Measurements from ENCODE around the gene TMEM31. TPM values are rescaled to one million over a fixed set of nuclear protein-coding genes. Genes with fewer than 3 reads are reported as not detected.

Gene TMEM31
- total and polyA plus RNA-seq, 2 donors (not counting 1 experiment from before 2014, with no cell fraction given), result 0.25 TPM; not detected in 1

GRCh38 chrX:103729015-103729414 lies 18.3 kb downstream of the TMEM31 start:
- H3K27ac Mint-ChIP-seq, result no peak overlapping the region
- no peak overlapping the region for H3K9ac ChIP-seq (ENCODE audit: low read length)
- H3K4me1 ChIP-seq (ENCODE audit: control insufficient read depth in 2 of 2, insufficient read depth in 2 of 2, low read length in 2 of 2), result no peaks in the 10 kb centered on the region
- H3K4me1 Mint-ChIP-seq, result peaks cover 7% of the 10 kb centered on the region
- H3K4me2 ChIP-seq (replicated peaks; ENCODE audit: low read depth, low read length, poor library complexity, severe bottlenecking), result no peak overlapping the region
- H3K9me3 Mint-ChIP-seq (ENCODE audit: insufficient read depth), result no peaks in the 10 kb centered on the region
- 94% methylated on average over 3 of the region's 5 CpGs for WGBS (ENCODE audit: insufficient coverage)
- no peak for ATAC-seq (ENCODE audit: low read depth)
- H3K4me3 ChIP-seq (ENCODE audit: control extremely low read depth in 1 of 5, extremely low read depth in 1 of 5, insufficient read depth in 1 of 5, low read depth in 2 of 5, low read length in 4 of 5), result no peak overlapping the region
- H3K4me3 Mint-ChIP-seq, result no peak overlapping the region
- H3K27ac ChIP-seq (ENCODE audit: low read length in 2 of 2), result no peak overlapping the region
- peaks cover 0 to 3% (median 0%) of the 10 kb centered on the region in 4 experiments for H3K27me3 ChIP-seq (replicated peaks in 1 of 4; ENCODE audit: control extremely low read depth in 1 of 4, control insufficient read depth in 3 of 4, insufficient read depth in 4 of 4, low read length in 3 of 4)
- ChIA-PET POLR2A (no interaction called here), CTCF (no interaction called here)
- H3K27me3 Mint-ChIP-seq, result peaks cover 6% of the 10 kb centered on the region
- TF ChIP-seq EZH2 (IDR thresholded peaks at IDR 0.05; ENCODE audit: borderline replicate concordance, insufficient read depth, low read depth, low read length, poor library complexity, severe bottlenecking) (no peak), CTCF (IDR thresholded peaks at IDR 0.05) (no peak)
- DNase-seq, result no peak
- H4K20me1 ChIP-seq (ENCODE audit: control insufficient read depth, insufficient read depth, low read length, poor library complexity, severe bottlenecking), result no peaks in the 10 kb centered on the region
- intact Hi-C loops (cut with micrococcal nuclease), result no loop called here
- no peaks in the 10 kb centered on the region for H3K36me3 ChIP-seq (replicated peaks in 1 of 2; ENCODE audit: control extremely low read depth in 1 of 2, control insufficient read depth in 1 of 2, extremely low read depth in 1 of 2, insufficient read depth in 2 of 2, low read length in 1 of 2)
- no peak overlapping the region for H2AFZ ChIP-seq (ENCODE audit: insufficient read depth, low read depth, low read length, poor library complexity, severe bottlenecking)
- no peaks in the 10 kb centered on the region for H3K9me3 ChIP-seq (ENCODE audit: control extremely low read depth in 1 of 3, control insufficient read depth in 2 of 3, insufficient read depth in 1 of 3, low read length in 2 of 3)
- H3K79me2 ChIP-seq (ENCODE audit: control insufficient read depth, insufficient read depth, low read length), result no peaks in the 10 kb centered on the region

- intact Hi-C loops (cut with micrococcal nuclease), result no loop called here
- ChIA-PET POLR2A (no interaction called here), CTCF (no interaction called here)
- Histone ChIP-seq H3K9ac (ENCODE audit: low read length) (no peak overlapping the region), H3K4me2 (replicated peaks; ENCODE audit: low read depth, low read length, poor library complexity, severe bottlenecking) (no peak overlapping the region), H3K4me1 (ENCODE audit: control insufficient read depth in 2 of 2, insufficient read depth in 2 of 2, low read length in 2 of 2) (no peaks in the 10 kb centered on the region), H3K27me3 (replicated peaks in 1 of 4; ENCODE audit: control extremely low read depth in 1 of 4, control insufficient read depth in 3 of 4, insufficient read depth in 4 of 4, low read length in 3 of 4) (peaks cover 0 to 3% (median 0%) of the 10 kb centered on the region in 4 experiments), H3K4me3 (ENCODE audit: control extremely low read depth in 1 of 5, extremely low read depth in 1 of 5, insufficient read depth in 1 of 5, low read depth in 2 of 5, low read length in 4 of 5) (no peak overlapping the region), H2AFZ (ENCODE audit: insufficient read depth, low read depth, low read length, poor library complexity, severe bottlenecking) (no peak overlapping the region), H3K36me3 (replicated peaks in 1 of 2; ENCODE audit: control extremely low read depth in 1 of 2, control insufficient read depth in 1 of 2, extremely low read depth in 1 of 2, insufficient read depth in 2 of 2, low read length in 1 of 2) (no peaks in the 10 kb centered on the region), H3K27ac (ENCODE audit: low read length in 2 of 2) (no peak overlapping the region), H4K20me1 (ENCODE audit: control insufficient read depth, insufficient read depth, low read length, poor library complexity, severe bottlenecking) (no peaks in the 10 kb centered on the region), H3K9me3 (ENCODE audit: control extremely low read depth in 1 of 3, control insufficient read depth in 2 of 3, insufficient read depth in 1 of 3, low read length in 2 of 3) (no peaks in the 10 kb centered on the region), H3K79me2 (ENCODE audit: control insufficient read depth, insufficient read depth, low read length) (no peaks in the 10 kb centered on the region)
- no peak for ATAC-seq (ENCODE audit: low read depth)
- no peak for DNase-seq
- TF ChIP-seq CTCF (IDR thresholded peaks at IDR 0.05) (no peak), EZH2 (IDR thresholded peaks at IDR 0.05; ENCODE audit: borderline replicate concordance, insufficient read depth, low read depth, low read length, poor library complexity, severe bottlenecking) (no peak)
- WGBS (ENCODE audit: insufficient coverage), result no CpG with 5 or more reads among the region's 3 CpGs
- Mint-ChIP-seq H3K27ac (no peak overlapping the region), H3K4me3 (no peak overlapping the region), H3K27me3 (peaks cover 6% of the 10 kb centered on the region), H3K4me1 (peaks cover 7% of the 10 kb centered on the region), H3K9me3 (ENCODE audit: insufficient read depth) (no peaks in the 10 kb centered on the region)
These were observed 19.6 kb downstream of the TMEM31 start for GRCh38 chrX:103730147-103730795.

Data from B cell (primary cell).